Activated T-helper 1 cell treated with anti-CD3 and anti-CD28 coated beads, Interleukin-2, amount 50 U/mL, for 16 hours (primary cell): Measurements from ENCODE around the gene CASTOR1.

Experiments used
- DNase-seq, 2 donors: peaks; one replicate each; pipeline ENCODE4 v3.0.0-alpha.2; 2020; ENCODE audit warnings: low read depth in 1 of 2, low spot score in 1 of 2

Gene CASTOR1

DNA sequence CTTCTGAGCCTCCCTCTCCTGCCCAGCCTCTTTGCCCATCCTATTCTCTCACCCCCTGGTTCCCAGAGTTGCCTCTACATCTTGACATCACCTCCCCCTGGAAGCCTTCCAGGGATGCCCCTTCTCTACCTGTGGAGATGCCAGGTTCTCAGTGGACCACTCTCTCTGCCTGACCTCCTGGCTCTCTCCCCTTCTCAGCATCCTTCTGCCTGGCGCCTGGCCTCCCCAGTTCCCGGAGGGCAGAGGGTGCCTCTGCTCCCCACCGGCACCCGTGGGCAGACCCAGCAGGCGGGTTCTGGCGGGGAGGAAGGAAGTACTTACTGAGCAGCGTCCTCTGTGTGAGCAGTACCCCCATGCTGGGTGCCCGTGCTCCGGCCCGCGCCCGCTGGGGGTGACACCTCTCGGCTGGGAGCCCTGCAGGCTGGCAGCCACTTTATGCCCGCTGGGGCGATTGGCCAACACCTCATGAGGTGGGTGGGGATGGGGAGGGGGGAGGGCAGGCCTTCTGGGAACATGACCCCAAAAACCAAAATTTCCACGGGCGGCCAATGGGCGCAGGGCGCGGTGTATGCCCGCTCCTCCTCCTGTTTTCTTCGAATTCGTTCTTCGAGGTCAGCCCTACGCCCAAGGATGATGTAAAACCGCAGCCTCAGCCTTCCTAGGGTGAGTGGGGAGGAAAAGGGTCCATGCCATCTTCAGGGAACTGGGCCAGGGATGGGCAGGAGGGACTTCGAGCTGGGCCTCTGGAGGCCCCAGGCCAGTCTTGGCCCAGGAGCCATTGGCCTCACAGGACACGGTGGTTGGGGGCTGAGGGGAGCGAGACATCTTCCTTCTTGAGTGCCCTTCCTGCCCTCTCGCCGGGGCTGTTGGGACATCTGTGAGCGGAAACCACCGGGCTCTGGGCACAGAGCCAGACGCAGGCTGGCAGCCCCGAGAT lies 22.6 kb downstream of the CASTOR1 start, which contains the start of gene OSM:
OSM (minus strand) TSS at position 407 of the 937 bp plus-strand sequence; CDS start at position 355, 52 bp downstream.
- DNase-seq, result peak; percentile 41 to 44

DNA sequence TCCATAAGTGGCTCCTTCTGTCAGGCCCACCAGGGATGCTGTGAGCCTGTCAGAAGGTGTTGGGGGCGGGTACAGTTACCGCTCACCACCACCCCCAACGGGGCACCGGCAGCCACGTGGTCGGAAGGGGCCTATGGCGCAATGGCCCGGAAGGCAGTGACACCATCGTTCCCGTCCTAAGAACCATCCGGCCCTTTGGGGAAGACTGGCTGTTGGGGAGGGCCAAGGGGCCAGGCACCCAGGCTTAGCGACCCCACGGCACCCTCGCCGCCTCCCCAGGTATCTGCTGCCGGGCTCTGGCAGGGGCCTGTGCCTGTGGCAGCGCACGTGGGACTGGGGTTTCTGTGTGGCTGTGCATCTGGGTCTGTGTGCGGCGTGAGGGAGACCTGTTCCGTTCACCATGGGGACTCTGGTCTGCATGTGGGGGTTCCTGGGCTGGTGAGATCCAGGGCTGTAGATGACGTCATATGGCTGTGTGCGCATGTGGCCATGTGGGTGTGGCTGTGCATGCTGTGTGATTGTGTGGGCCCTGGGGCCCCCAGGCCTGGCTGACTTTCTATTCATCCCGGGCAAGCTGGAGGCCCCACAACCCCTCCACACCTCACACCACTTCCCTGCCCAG lies 23.4 kb downstream of the CASTOR1 start:
- DNase-seq, result peak; percentile 55 to 71

DNA sequence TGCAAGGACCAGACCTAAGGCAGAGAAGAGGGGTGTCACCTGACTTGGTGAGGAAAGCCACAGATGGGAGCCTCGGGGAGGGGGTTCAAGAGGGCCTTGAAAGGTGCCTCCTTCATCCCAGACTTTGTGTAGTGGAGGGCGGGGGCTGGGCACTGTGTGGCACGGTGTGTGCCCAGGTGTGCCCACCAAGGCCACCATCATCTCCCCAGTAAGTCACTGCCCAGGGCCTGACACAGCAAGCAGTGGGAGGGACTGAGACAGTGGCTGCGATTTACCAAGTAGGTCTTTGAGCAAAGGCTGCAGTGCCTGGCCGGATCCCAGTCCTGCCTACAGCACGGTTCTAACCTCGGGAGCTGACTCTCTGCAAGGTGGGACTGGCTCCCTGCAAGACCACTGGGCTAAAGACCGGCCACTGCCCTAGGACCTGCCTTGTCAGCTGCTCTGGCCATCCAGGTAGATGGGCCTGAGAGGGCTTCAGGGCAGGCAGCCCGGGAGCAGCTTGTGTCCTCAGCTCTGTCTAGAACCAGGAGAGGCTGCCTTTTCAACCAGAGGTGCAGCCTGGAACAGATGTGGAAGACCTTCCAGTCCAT lies 24.1 kb downstream of the CASTOR1 start:
- no peak for DNase-seq

DNA sequence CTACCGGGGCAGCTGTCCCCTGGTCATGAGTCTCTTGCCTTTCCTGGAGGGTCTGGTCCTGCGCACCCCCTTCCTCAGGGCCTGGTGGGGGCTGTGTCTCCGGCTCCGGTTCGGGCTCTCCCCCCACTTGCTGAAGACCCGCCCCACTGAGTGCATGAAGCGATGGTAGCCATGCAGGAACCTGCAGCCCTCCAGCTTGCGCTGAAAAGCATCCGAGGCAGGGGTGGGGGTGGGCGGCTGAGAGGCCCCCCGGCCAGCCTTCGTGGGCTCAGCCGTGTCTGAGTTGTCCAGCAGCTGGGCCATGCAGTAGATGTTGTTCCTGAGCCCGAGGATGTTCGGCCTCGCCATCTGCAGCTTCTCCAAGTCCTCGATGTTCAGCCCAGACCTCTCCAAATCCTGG lies 25.4 kb downstream of the CASTOR1 start:
- DNase-seq, result no peak

DNA sequence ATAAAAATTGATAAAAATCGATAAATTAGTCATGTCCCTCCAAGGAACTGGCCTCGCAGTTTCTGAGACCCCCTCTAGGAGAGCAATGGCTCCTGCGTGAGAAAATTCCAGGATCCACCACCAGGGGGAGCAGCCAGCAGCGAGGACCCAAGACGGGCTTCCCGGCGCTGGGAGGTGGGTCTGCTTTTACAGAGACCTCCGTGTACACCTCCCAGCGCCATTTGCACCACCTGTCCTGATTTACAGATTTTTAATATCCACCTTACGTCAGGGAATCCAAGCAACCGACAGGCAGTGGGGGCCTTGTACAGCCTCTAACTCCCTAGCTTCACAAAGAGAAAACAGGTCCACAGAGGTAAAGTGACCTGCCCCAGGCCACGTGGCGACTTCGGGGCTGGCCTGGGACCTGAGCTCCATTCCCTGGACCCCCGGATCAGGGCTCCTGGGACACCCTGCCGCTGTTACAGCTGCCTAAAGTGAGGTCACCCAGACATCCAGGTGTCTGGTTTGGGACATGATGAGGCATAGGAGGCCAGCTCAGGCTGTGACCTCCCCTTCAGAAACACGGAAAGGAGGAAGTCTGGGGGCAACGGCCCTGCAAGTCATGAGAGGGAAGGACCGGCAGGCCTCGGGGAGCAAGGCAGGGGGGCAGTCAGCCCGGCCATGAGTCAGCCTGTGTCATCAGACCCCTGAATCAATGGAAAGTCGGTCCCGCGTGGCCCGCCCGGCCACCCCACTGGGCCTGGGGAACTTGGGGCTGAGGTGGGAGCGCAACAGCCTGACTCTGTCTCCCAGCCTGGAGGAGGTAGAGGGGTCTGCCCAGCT lies 26.2 kb downstream of the CASTOR1 start:
- peak; percentile 66 for DNase-seq

DNA sequence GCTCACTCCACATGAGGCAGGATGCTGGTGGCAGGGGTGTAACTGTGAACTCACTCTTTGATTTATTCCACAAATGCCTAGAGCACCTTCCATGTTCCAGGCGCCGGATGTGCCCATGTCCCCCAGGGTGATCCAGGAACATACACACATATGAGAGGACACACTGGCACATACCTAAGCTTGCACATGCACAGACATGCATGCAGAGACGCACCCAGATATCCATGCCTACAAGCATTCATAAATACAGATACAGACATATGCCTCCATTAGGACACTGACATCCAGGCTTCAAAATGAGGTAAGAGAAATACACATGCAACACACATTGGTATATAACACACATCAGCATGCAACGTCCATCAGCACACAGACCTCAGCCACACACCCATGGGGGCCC lies 27.2 kb downstream of the CASTOR1 start:
- DNase-seq, result no peak

DNA sequence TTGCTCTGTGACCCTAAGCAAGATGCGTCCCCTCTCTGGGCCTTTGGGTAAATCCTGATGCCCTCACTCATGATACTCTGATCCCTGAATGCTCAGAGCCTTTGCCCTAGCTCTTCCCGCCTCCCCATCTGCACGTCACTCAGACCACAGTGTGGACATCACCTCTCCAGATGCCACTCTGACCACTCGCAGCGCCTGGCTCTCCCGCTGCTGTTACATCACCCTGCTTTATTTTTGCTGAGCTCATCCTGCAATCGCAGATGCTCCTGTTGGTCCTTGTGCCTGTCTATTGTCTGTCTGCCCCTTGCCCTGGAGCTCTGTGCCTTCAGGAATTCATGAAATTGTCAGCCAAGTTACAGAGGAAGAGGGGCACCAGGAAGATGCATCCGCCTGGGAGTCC lies 28.2 kb downstream of the CASTOR1 start:
- DNase-seq, result no peak

DNA sequence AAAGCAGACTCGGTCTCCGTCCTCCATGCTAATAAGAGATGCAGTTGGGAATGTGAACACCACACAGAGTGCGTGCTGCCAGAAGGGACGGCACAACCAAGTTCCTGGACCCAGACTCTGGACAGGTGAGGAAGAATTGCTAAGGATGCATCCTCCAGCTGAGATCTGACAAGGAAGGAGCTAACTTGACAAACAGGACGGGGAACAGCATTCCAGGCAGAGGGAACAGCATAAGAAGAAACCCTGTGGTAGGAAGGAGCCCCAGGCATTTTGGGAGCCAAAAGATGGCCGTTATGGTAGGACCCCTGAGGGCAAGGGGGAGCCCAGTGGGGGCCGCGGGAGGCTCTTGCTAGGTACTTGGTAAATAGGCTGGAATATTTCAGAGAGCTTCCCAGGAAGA lies 28.6 kb downstream of the CASTOR1 start:
- no peak for DNase-seq

DNA sequence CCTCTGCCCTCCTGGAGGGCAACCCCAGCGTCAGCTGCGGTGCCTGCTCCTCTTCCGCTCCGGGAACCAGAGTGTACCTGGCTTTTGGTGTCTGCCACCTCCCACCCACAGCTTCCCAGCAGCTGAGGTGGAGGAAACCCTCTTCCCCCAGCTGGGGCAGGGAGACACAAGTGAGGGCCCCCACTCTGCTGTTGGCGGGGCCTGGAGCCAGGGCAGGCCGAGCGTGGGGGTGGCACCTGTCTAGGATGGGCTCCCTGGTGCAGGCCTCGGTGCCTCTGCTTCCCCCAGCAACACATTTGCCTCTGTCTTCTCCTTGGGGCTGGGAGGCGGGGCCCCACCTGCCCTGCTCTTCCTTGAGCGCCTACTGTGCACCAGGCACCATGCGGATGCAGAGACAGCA lies 29.0 kb downstream of the CASTOR1 start:
- no peak for DNase-seq

DNA sequence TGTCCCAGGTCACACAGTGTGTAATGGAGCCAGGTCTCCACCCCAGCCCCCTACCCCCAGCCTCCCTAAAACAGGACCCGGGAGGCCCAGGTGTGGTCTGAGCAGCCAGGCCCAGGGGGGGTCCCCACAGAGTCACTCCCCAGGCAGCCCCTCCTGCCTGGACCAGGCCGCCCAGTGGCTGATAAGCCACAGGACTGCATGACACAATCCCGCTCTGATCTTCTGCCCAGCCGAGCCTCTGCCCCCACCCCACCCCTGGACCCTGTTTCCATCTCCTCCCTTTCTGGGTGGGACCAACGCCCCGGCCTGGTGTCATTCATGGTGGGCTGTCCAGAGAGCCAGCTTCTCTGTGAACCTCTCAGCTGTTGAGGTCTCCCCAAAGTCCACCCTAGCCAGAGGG lies 35.0 kb downstream of the CASTOR1 start:
- no peak for DNase-seq

DNA sequence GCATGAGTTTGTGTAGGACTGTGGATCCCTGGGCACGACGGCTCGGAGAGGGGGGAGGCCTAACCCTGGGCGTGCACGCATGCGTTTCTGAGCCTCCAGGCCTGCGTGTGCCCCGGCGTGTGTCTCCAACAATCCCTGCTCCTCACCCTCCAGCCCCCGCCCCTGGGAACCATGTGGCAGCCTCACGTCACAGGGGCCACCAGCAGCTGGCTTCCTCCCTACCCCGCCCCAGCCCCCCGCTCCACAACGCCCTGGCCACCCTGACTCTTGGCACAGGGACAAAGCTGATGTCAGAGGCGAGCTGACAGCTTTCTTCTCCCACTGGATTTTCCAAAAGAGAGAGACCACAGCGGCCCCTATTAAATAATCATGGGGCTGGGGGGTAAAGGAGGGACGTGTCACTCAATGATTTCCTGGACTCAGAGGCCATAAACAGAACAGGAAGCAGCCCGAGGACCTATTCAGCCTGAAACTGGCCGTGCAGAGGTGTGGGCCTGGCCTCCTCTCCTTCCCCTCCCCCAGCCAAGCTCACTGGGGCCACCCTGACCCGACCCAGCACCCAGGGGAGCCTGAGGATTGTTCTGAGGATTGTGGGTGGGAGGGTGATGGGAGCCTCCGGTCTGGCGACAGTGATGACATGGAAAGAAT lies 36.0 kb downstream of the CASTOR1 start:
- DNase-seq, result no peak

DNA sequence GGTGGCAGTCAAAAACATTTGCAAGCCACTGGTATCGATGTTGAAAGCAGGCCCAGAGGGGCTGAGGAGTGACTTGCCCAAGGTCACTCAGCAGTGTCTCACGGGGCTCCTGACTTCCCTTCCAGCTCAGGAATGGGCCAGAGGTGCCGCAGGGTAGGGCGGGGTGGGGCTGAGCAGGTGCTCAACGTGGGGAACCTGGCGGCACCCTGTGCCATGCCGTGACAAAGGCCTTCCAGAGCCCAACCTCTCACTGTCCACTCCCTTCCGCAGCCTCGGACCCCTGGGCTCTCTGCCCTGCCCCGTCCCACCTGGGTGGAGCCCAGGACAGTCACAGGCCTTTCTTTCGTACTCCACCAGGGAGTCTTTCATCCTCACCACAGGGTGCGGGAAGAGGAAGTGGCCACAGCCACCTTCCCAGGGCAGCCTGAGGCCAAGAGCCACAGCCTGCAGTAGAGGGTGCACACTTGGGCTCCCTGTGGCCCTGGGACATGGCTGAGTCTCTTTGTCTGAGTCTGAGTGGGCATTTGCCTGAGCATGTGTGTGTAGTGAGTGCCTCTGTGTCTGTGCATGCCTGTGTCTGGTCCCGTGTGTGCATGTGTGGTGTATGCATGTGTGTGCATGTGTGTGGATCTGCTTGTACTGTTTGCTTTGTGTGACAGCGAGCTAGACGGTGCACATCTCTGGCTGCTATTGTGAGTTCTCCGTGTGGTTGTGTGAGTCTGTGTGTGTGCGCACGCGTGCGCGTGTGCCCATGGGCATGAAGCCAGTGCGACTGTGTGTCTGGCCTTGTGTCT lies 36.7 kb downstream of the CASTOR1 start:
- no peak for DNase-seq

DNA sequence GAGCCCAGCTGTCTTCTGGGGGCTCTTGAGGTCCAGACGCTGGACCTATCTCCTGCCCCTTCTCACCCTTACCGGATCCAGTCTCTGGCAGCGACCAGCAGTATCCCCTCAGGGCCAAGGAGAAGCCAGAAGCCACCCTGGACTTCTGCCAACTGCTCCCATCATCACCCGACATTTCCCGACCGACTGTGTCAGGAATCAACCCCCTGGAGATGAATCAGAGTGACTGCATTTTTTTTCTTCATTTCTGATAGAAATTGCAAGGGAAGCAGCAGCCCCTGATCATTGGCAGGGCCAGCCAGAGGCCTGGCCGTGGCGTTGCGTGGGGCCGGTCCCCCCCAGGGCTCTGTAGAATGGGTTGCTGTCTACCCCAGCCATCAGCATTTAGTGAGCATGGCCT lies 37.6 kb downstream of the CASTOR1 start:
- DNase-seq, result no peak

DNA sequence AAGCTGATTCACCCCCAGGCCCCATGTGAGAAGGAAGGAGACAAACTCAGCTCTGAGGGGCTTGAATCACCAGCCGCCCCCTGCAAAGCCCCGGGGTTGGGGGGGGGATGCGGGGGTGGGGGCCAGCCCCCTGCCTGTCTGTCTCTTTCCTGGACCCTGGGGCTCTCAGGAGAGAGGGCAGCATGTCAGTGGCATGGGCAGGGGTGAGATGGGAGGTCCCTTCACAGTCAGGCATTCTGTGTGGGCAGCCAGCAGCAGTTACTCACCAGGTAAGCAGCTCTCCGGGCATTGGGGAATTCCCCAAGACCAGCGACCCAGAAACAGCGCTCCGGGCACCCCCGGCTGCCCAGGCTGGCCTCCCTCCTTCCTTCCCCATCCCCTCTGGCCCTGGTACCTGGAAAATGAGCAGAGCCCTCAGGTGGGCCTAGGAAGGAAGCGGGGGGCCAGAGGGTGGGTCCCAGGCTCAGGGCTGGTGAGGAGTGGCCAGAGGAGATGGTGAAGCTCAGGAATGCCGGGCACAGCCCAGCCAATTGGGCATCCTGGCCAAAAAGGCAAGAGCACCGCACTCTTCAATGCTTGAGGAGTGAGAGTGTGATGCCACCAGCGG lies 38.5 kb downstream of the CASTOR1 start:
- DNase-seq, result no peak

DNA sequence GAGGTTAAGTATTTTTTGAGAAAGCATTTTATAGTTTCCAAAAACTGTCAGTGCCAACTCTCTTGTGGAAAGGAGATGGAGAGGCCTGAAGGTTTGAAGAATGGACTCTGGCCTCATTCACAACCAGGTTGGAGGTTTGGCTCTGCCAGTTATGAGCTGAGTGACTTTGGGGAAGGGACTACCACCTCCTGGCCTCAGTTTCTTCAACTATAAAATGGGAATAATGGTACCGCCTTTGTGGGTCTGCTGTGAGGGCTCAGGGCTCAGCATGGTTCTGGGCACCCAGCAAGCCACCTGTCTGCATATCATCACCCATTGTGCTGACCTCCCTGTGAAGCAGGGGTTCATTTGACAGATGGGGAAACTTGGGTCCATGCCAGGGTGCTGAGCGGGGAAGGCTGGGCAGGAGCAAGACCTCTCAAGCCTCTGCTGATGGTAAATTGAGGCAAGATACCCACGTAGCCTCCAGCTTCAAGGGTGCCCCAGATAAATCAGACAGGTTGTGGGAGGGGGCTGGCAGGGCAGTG lies 39.2 kb downstream of the CASTOR1 start:
- no peak for DNase-seq

DNA sequence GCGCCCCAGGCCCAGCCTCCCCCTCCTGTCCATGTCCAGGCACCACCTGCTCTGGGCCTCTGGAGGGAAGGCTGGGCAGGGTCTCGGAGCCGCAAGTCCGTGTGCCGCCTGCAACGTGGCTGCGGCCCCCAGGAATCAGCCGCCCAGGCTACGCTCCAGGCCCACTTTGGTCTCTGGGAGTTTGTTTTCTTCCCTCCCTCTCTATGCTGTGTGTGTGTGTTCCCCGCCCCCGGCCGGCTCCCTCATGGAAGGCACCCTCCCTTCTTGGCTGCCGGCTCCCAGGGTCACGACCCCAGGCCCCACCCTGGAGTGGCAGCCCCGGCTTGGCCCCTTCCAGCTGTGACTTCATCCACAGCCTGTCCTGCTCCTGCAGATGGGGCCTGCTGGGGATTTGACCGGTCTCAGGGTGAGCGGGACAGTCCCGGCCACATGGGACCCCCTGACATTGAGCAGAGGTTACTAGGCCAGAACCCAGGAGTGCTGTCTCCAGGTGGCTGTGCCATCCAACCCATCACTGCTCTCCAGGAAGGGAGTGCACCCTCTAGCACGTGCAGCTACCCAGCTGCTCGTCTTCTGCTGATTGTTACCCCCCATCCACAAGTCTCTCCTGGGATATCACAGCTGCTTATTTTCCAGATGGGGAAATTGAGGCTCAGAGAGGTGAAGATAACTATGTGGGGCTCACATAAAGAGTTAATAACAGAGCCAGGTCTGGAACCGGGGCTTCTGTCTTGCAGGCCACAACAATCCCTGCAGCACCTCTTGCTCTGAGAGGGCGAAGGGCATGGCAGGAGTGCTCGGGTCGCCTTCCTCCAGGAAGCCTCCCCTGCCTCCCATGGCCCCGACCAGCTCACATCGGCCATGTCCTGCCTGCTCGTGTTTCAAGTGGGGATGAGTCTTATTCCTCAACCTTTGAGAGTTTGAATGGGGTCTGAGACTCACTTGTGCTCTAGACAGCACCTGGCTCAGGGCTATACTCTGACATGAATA lies 40.0 kb downstream of the CASTOR1 start:
- DNase-seq, result no peak

DNA sequence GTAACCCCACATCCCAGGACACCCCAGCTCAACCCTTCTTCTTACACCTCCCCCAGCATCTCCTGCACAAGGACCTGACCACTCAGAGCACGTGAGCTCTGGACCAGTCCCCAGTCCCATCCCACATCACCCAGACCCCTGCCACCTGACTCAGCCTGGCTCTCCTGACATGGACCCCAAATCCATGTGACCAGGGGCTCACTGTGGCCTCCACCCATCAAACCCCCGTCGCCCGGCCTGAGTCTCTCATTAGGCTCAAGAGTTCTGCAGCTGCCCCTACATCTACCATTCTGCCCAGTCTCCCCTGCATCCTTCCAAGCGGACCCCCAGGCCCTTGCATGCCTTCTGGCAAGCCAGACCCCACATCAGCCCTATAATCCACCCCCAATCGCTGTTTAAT lies 40.8 kb downstream of the CASTOR1 start:
- DNase-seq, result no peak

DNA sequence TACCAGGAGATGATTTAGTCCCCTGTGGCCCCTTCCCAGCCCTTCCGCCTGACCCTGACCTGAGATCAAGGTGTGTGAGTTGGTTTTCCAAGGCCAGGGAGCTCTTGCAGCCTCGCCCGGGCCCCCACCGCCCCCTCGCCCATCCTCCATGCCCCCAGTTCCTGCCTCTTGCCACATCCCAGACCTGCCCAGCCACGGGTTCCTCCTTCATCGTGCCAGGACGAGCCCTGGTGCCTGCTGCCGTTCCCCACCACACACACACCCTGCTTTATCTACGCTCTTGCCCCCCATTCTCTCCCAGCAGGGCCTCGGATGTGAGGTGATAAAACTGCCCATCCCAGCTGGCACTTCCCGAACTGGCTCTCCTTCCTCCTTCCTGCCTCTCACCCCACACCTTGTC lies 41.3 kb downstream of the CASTOR1 start:
- DNase-seq, result no peak
